Spleen (tissue), 7 donors: ENCODE data around the gene KCNK13.

Source experiments
- POLR2A ChIP-seq, 3 donors: fragments of 450-650 bp; IDR thresholded peaks; one replicate each; pipeline ENCODE4 v1.5.1; 2017; ENCODE audit warnings: antibody characterized with exemption in 3 of 3, mild to moderate bottlenecking in 1 of 3
- POLR2AphosphoS5 ChIP-seq, 3 donors: sonication (generic); formaldehyde crosslinking; IDR thresholded peaks; one replicate each; pipeline ENCODE4 v1.5.1; 2017; ENCODE audit warnings: antibody characterized with exemption in 3 of 3
- TF ChIP-seq, protein P1 (sequence below), 11 experiments: fragments of 200-600 bp in 7 of 11; fragments of 450-650 bp in 4 of 11; sonication (generic) in 4 of 11; IDR thresholded peaks in 8 of 11; conservative IDR thresholded peaks in 3 of 11; 1 replicate in 7 of 11; 2 replicates in 4 of 11; pipeline versions ENCODE4 v1.4.0 to v1.8.0; 2016 to 2021; ENCODE audit warnings: antibody characterized with exemption in 11 of 11, inconsistent platforms in 4 of 11, mild to moderate bottlenecking in 1 of 11
- donor health status: DM: no; HTN: no; CAD: no; lungs with moderate emphysema.
- donor health status: DM: no; HTN: no; CAD: no.
- donor health status: DM: no; HTN: no; CAD: no.

GRCh38 chr14:90137807-90138206, 76.0 kb downstream of the KCNK13 start:
- TF ChIP-seq POLR2AphosphoS5 (IDR thresholded peaks at IDR 0.05), result no peak
- TF ChIP-seq, protein P1, sequence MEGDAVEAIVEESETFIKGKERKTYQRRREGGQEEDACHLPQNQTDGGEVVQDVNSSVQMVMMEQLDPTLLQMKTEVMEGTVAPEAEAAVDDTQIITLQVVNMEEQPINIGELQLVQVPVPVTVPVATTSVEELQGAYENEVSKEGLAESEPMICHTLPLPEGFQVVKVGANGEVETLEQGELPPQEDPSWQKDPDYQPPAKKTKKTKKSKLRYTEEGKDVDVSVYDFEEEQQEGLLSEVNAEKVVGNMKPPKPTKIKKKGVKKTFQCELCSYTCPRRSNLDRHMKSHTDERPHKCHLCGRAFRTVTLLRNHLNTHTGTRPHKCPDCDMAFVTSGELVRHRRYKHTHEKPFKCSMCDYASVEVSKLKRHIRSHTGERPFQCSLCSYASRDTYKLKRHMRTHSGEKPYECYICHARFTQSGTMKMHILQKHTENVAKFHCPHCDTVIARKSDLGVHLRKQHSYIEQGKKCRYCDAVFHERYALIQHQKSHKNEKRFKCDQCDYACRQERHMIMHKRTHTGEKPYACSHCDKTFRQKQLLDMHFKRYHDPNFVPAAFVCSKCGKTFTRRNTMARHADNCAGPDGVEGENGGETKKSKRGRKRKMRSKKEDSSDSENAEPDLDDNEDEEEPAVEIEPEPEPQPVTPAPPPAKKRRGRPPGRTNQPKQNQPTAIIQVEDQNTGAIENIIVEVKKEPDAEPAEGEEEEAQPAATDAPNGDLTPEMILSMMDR (IDR thresholded peaks at IDR 0.05 in 8 of 11, conservative IDR thresholded peaks at IDR 0.05 in 3 of 11), result no peak
- TF ChIP-seq POLR2A (IDR thresholded peaks at IDR 0.05), result no peak
